ENCODE results near the gene CYP3A7.
"Not testable (repeated sequence)": the region's sequence is repeated elsewhere in the genome, so short reads cannot be mapped to it uniquely, and the experiment has no call there.

Gene CYP3A7

GRCh38 chr7:99665312-99666012 lies 69.5 kb downstream of the CYP3A7 start:
- no peak for DNase-seq

- not testable (repeated sequence) for DNase-seq
Observed at GRCh38 chr7:99657879-99658278, 77.1 kb downstream of the CYP3A7 start.
